Adrenal gland (tissue), 5 donors: ENCODE measurements around the gene CUEDC2.

Experiments
- POLR2A ChIP-seq, 2 donors: fragments of 450-650 bp; IDR thresholded peaks; one replicate each; pipeline ENCODE4 v1.6.1; 2017; ENCODE audit warnings: antibody characterized with exemption in 2 of 2, mild to moderate bottlenecking in 2 of 2, moderate library complexity in 1 of 2
- TF ChIP-seq, protein P1 (sequence below), 6 experiments: fragments of 450-650 bp in 4 of 6; fragments of 200-600 bp in 2 of 6; sonication (generic) in 1 of 6; IDR thresholded peaks; 1 replicate in 5 of 6; 2 replicates in 1 of 6; pipeline versions ENCODE4 v1.5.1 to v1.8.0; 2016 to 2021; ENCODE audit warnings: antibody characterized with exemption in 6 of 6, mild to moderate bottlenecking in 2 of 6, moderate library complexity in 1 of 6
- donor health status: DM: no; HTN: no; CAD: no.

DNA sequence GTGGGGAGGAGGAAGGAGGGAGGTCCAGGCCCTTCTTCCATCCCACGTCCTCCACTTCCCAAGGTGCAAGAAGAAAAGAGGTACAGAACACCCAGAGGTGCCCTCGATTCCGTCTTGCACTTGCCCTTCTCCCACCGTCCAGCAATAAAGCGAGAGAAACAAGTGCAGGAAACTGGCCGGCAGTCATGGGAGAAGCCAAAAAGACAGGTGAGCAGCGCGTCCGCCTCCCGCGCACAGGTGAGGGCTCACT is 17.7 kb upstream of the CUEDC2 start:
- TF ChIP-seq, protein P1, sequence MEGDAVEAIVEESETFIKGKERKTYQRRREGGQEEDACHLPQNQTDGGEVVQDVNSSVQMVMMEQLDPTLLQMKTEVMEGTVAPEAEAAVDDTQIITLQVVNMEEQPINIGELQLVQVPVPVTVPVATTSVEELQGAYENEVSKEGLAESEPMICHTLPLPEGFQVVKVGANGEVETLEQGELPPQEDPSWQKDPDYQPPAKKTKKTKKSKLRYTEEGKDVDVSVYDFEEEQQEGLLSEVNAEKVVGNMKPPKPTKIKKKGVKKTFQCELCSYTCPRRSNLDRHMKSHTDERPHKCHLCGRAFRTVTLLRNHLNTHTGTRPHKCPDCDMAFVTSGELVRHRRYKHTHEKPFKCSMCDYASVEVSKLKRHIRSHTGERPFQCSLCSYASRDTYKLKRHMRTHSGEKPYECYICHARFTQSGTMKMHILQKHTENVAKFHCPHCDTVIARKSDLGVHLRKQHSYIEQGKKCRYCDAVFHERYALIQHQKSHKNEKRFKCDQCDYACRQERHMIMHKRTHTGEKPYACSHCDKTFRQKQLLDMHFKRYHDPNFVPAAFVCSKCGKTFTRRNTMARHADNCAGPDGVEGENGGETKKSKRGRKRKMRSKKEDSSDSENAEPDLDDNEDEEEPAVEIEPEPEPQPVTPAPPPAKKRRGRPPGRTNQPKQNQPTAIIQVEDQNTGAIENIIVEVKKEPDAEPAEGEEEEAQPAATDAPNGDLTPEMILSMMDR (IDR thresholded peaks at IDR 0.05): no peak
- no peak for TF ChIP-seq POLR2A (IDR thresholded peaks at IDR 0.05)
